Testis (tissue), 3 donors: ENCODE data around the gene KISS1R. TPM values are rescaled to one million over a fixed set of nuclear protein-coding genes. Genes with fewer than 3 reads are reported as not detected.

Source experiments
- DNase-seq: peaks from one replicate; pipeline ENCODE4 v3.0.0-alpha.2; 2019
- H3K27ac ChIP-seq, 2 donors: fragments of 200-600 bp; sonication (generic); one replicate each; pipeline ENCODE4 v1.5.1; 2019
- H3K27me3 ChIP-seq: fragments of 200-600 bp; sonication (generic); one replicate; pipeline ENCODE4 v1.5.1; 2019
- H3K36me3 ChIP-seq: fragments of 200-600 bp; sonication (generic); one replicate; pipeline ENCODE4 v1.5.1; 2017; ENCODE audit warnings: low read depth; ENCODE audit errors: missing control alignments
- H3K4me1 ChIP-seq: fragments of 200-600 bp; sonication (generic); one replicate; pipeline ENCODE4 v1.5.1; 2019
- H3K4me3 ChIP-seq, 2 donors: fragments of 200-600 bp; sonication (generic); one replicate each; pipeline ENCODE4 v1.5.1; 2017 to 2019
- H3K9me3 ChIP-seq: fragments of 200-600 bp; sonication (generic); one replicate; pipeline ENCODE4 v1.5.1; 2017
- POLR2A ChIP-seq: fragments of 450-650 bp; IDR thresholded peaks from one replicate; pipeline ENCODE4 v1.6.1; 2017; ENCODE audit warnings: antibody characterized with exemption, mild to moderate bottlenecking, moderate library complexity
- WGBS, 2 donors: methylation state at CpG; one replicate each; pipeline ENCODE4 v1.1.5; 2018; 5-methylcytosine and 5-hydroxymethylcytosine counted together
- intact Hi-C: fragments of 100-400 bp; cut with DNase I; formaldehyde crosslinking; loops from one replicate; pipeline ENCODE4 v1.15.1; 2023; ENCODE audit warnings: low total_unique reads
- polyA plus RNA-seq: library from polyadenylated mRNA; stranded (reverse); fragments of 350-450 nt; fragmentation: Illumina TruSeq; extraction: RNeasy Lipid Tissue Mini Kit (QIAGEN cat#74804); gene quantifications from one replicate; pipeline ENCODE4 v1.2.3, GENCODE V29; 2014; ENCODE audit warnings: low read depth, low replicate concordance; ENCODE audit not compliant: insufficient read depth
- small RNA-seq, 2 donors: library from RNA; depleted of rRNA; stranded (forward); fragments of <200 nt; gene quantifications; one replicate each; pipeline ENCODE3, GENCODE V24; 2016
- total RNA-seq, 2 donors: library from RNA; depleted of rRNA; stranded (reverse); fragments of >200 nt; gene quantifications; one replicate each; pipeline ENCODE4 v1.2.3, GENCODE V29; 2016
- TF ChIP-seq, protein P1 (sequence below), 3 experiments: fragments of 450-650 bp in 2 of 3; fragments of 200-600 bp in 1 of 3; sonication (generic) in 1 of 3; IDR thresholded peaks; one replicate each; pipeline ENCODE4 v1.5.1; 2016 to 2019; ENCODE audit warnings: antibody characterized with exemption in 3 of 3, mild to moderate bottlenecking in 2 of 3, moderate library complexity in 1 of 3

The KISS1R gene
- total and polyA plus RNA-seq, 3 donors from 2014 or later: not detected

GRCh38 chr19:964761-965694 is 47.9 kb downstream of the KISS1R start:
- no peak overlapping the region for H3K27ac ChIP-seq
- intact Hi-C loops: no loop called here
- no peak overlapping the region for H3K4me3 ChIP-seq
- DNase-seq: no peak
- no peaks in the 10 kb centered on the region for H3K27me3 ChIP-seq
- TF ChIP-seq, protein P1, sequence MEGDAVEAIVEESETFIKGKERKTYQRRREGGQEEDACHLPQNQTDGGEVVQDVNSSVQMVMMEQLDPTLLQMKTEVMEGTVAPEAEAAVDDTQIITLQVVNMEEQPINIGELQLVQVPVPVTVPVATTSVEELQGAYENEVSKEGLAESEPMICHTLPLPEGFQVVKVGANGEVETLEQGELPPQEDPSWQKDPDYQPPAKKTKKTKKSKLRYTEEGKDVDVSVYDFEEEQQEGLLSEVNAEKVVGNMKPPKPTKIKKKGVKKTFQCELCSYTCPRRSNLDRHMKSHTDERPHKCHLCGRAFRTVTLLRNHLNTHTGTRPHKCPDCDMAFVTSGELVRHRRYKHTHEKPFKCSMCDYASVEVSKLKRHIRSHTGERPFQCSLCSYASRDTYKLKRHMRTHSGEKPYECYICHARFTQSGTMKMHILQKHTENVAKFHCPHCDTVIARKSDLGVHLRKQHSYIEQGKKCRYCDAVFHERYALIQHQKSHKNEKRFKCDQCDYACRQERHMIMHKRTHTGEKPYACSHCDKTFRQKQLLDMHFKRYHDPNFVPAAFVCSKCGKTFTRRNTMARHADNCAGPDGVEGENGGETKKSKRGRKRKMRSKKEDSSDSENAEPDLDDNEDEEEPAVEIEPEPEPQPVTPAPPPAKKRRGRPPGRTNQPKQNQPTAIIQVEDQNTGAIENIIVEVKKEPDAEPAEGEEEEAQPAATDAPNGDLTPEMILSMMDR (IDR thresholded peaks at IDR 0.05): no peak
- TF ChIP-seq POLR2A: no peak
- no peaks in the 10 kb centered on the region for H3K4me1 ChIP-seq
- no peaks in the 10 kb centered on the region for H3K9me3 ChIP-seq
- H3K36me3 ChIP-seq: no peaks in the 10 kb centered on the region
- 86 to 99% methylated on average over 4 to 19 of the region's 19 CpGs for WGBS, 2 donors

DNA sequence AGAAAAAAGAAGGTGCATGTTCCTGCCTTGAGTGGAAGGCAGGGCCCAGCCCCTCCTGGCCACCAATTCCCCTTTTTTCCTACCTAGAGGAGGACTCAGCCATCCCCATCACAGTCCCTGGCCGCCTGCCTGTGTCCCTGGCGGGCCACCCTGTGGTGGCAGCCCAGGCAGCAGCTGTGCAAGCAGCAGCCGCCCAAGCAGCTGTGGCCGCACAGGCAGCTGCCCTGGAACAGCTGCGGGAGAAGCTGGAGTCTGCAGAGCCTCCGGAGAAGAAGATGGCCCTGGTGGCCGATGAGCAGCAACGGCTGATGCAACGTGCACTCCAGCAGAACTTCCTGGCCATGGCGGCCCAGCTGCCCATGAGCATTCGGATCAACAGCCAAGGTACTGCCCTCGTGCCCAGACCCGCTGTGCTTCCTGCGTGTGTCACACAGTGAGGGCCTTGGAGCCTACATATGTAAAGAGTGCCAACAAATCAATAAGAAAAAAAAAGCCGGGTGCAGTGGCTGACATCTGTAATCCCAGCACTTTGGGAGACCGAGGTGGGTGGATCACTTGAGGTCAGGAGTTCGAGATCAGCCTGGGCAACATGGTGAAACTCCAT is 49.5 kb downstream of the KISS1R start:
- TF ChIP-seq, protein P1 (IDR thresholded peaks at IDR 0.05): no peak
- TF ChIP-seq POLR2A: no peak
- no peaks in the 10 kb centered on the region for H3K4me1 ChIP-seq
- H3K9me3 ChIP-seq: no peaks in the 10 kb centered on the region
- no peak for DNase-seq
- H3K4me3 ChIP-seq: no peak overlapping the region
- 81 to 88% methylated on average over 11 to 17 of the region's 17 CpGs for WGBS, 2 donors
- H3K27me3 ChIP-seq: no peaks in the 10 kb centered on the region
- intact Hi-C loops: no loop called here
- H3K27ac ChIP-seq: no peak overlapping the region
- no peaks in the 10 kb centered on the region for H3K36me3 ChIP-seq

Small RNA genes lying within 50 kb of the gene (small RNA-seq; reads per million reads assigned to genes)
- gene RNU6-9: 0 reads per million in 2 donors

Other genes starting within 250 kb of the KISS1R start
- gene FSTL3, start 240.9 kb upstream of the KISS1R start, total RNA-seq: 100 to 1,000 TPM; 343 to 397 TPM
- 98.6 TPM for gene FSTL3, start 240.9 kb upstream of the KISS1R start, polyA plus RNA-seq
- not detected for gene PRSS57, start 221.9 kb upstream of the KISS1R start, total RNA-seq
- gene PRSS57, start 221.9 kb upstream of the KISS1R start, polyA plus RNA-seq: not detected
- 10 to 100 TPM; 35.5 to 47.8 TPM for gene PALM, start 208.4 kb upstream of the KISS1R start, total RNA-seq
- 46.4 TPM for gene PALM, start 208.4 kb upstream of the KISS1R start, polyA plus RNA-seq
- 1 to 10 TPM; 1.1 to 3.1 TPM for gene MISP, start 166.2 kb upstream of the KISS1R start, total RNA-seq
- gene MISP, start 166.2 kb upstream of the KISS1R start, polyA plus RNA-seq: 1.1 TPM
- 100 to 1,000 TPM; 168 to 196 TPM for gene PTBP1, start 119.9 kb upstream of the KISS1R start, total RNA-seq
- gene PTBP1, start 119.9 kb upstream of the KISS1R start, polyA plus RNA-seq: 116 TPM
- 10 to 100 TPM; 16.9 to 20.1 TPM for gene PLPPR3, start 95.4 kb upstream of the KISS1R start, total RNA-seq
- 2.7 TPM for gene PLPPR3, start 95.4 kb upstream of the KISS1R start, polyA plus RNA-seq
- gene AZU1, start 89.5 kb upstream of the KISS1R start, total RNA-seq: 1 to 10 TPM; 5.4 to 5.8 TPM
- gene AZU1, start 89.5 kb upstream of the KISS1R start, polyA plus RNA-seq: 1.4 TPM
- gene PRTN3, start 76.3 kb upstream of the KISS1R start, total RNA-seq: 1 to 10 TPM; 1.0 to 1.8 TPM
- not detected for gene PRTN3, start 76.3 kb upstream of the KISS1R start, polyA plus RNA-seq
- gene ELANE, start 65.0 kb upstream of the KISS1R start, total RNA-seq: under 1 TPM in 1 of 2 donors, not detected in 1; 0.74 TPM
- gene ELANE, start 65.0 kb upstream of the KISS1R start, polyA plus RNA-seq: 0.50 TPM
- 100 to 1,000 TPM in 1 of 2 donors, 10 to 100 TPM in 1; 83.1 to 185 TPM for gene CFD, start 57.7 kb upstream of the KISS1R start, total RNA-seq
- gene CFD, start 57.7 kb upstream of the KISS1R start, polyA plus RNA-seq: 84.3 TPM
- gene MED16, start 24.1 kb upstream of the KISS1R start, total RNA-seq: 100 to 1,000 TPM in 1 of 2 donors, 10 to 100 TPM in 1; 94.7 to 124 TPM
- 50.7 TPM for gene MED16, start 24.1 kb upstream of the KISS1R start, polyA plus RNA-seq
- not detected for gene RNU6-9, start 23.8 kb upstream of the KISS1R start, total RNA-seq
- not detected for gene RNU6-9, start 23.8 kb upstream of the KISS1R start, polyA plus RNA-seq
- gene R3HDM4, start 4.1 kb upstream of the KISS1R start, total RNA-seq: 10 to 100 TPM; 24.6 to 30.1 TPM
- gene R3HDM4, start 4.1 kb upstream of the KISS1R start, polyA plus RNA-seq: 19.2 TPM
- 10 to 100 TPM; 15.3 to 26.5 TPM for gene ARID3A, start 8.7 kb downstream of the KISS1R start, total RNA-seq
- gene ARID3A, start 8.7 kb downstream of the KISS1R start, polyA plus RNA-seq: 38.2 TPM
- gene WDR18, start 67.0 kb downstream of the KISS1R start, total RNA-seq: 100 to 1,000 TPM in 1 of 2 donors, 10 to 100 TPM in 1; 70.9 to 108 TPM
- gene WDR18, start 67.0 kb downstream of the KISS1R start, polyA plus RNA-seq: 38.7 TPM
- gene GRIN3B, start 83.1 kb downstream of the KISS1R start, total RNA-seq: 1 to 10 TPM; 1.3 to 2.4 TPM
- 1.1 TPM for gene GRIN3B, start 83.1 kb downstream of the KISS1R start, polyA plus RNA-seq
- 100 to 1,000 TPM; 339 to 405 TPM for gene TMEM259, start 103.8 kb downstream of the KISS1R start, total RNA-seq
- gene TMEM259, start 103.8 kb downstream of the KISS1R start, polyA plus RNA-seq: 164 TPM
- gene RNU6-2, start 104.2 kb downstream of the KISS1R start, total RNA-seq: not detected
- gene RNU6-2, start 104.2 kb downstream of the KISS1R start, polyA plus RNA-seq: not detected
- gene CNN2, start 109.3 kb downstream of the KISS1R start, total RNA-seq: 10 to 100 TPM; 19.1 to 28.0 TPM
- 36.4 TPM for gene CNN2, start 109.3 kb downstream of the KISS1R start, polyA plus RNA-seq
- 10 to 100 TPM; 12.1 to 14.6 TPM for gene ABCA7, start 122.8 kb downstream of the KISS1R start, total RNA-seq
- 7.3 TPM for gene ABCA7, start 122.8 kb downstream of the KISS1R start, polyA plus RNA-seq
- gene ARHGAP45, start 149.8 kb downstream of the KISS1R start, total RNA-seq: 10 to 100 TPM; 20.7 to 31.7 TPM
- 14.1 TPM for gene ARHGAP45, start 149.8 kb downstream of the KISS1R start, polyA plus RNA-seq
- gene POLR2E, start 178.0 kb downstream of the KISS1R start, total RNA-seq: 100 to 1,000 TPM in 1 of 2 donors, 10 to 100 TPM in 1; 96.5 to 143 TPM
- gene POLR2E, start 178.0 kb downstream of the KISS1R start, polyA plus RNA-seq: 246 TPM
- 1,000 to 10,000 TPM; 1,153 to 1,773 TPM for gene GPX4, start 186.7 kb downstream of the KISS1R start, total RNA-seq
- 1,893 TPM for gene GPX4, start 186.7 kb downstream of the KISS1R start, polyA plus RNA-seq